HG02763 (cell line): ENCODE measurements around the gene PSMA7.

Source experiments
- ATAC-seq: cut with Tn5 transposase; IDR thresholded peaks from one replicate; pipeline ENCODE4 v1.9.1; 2021; ENCODE audit warnings: mild to moderate bottlenecking, moderate library complexity; ENCODE audit not compliant: unreplicated experiment

The PSMA7 gene

GRCh38 chr20:62137478-62138203 lies 5.6 kb downstream of the PSMA7 start:
- ATAC-seq = no peak

GRCh38 chr20:62137092-62137384 lies 6.2 kb downstream of the PSMA7 start:
- ATAC-seq = no peak

GRCh38 chr20:62136283-62137091 lies 6.7 kb downstream of the PSMA7 start:
- ATAC-seq = no peak

GRCh38 chr20:62135573-62136266 lies 7.5 kb downstream of the PSMA7 start:
- ATAC-seq = no peak

- no peak for ATAC-seq
These were observed 8.4 kb downstream of the PSMA7 start for GRCh38 chr20:62134735-62135231.

- ATAC-seq = no peak
These were observed 9.3 kb downstream of the PSMA7 start for GRCh38 chr20:62133864-62134263.

GRCh38 chr20:62133051-62133845 lies 9.9 kb downstream of the PSMA7 start:
- no peak for ATAC-seq

GRCh38 chr20:62132421-62132820 lies 10.8 kb downstream of the PSMA7 start:
- no peak for ATAC-seq

GRCh38 chr20:62131560-62132320 lies 11.5 kb downstream of the PSMA7 start:
- no peak for ATAC-seq

- ATAC-seq = no peak
These were observed 13.3 kb downstream of the PSMA7 start for GRCh38 chr20:62129731-62130531.

- no peak for ATAC-seq
These were observed 14.7 kb downstream of the PSMA7 start for GRCh38 chr20:62128502-62128901.

- no peak for ATAC-seq
These were observed 15.4 kb downstream of the PSMA7 start for GRCh38 chr20:62127799-62128198.

- no peak for ATAC-seq
These were observed 17.1 kb downstream of the PSMA7 start for GRCh38 chr20:62126141-62126540.

- no peak for ATAC-seq
These were observed 19.6 kb downstream of the PSMA7 start for GRCh38 chr20:62123450-62124118.

GRCh38 chr20:62122654-62123449 lies 20.3 kb downstream of the PSMA7 start:
- peak; percentile 12 for ATAC-seq

- ATAC-seq = peak; percentile 81
These were observed 21.2 kb downstream of the PSMA7 start, which contains the start of gene LSM14B for GRCh38 chr20:62121776-62122653. Gene LSM14B (plus strand): TSS chr20:62122475. CDS start chr20:62122667, 192 bp downstream.
